ENCODE data around the gene OPA3. TPM values are rescaled to one million over a fixed set of nuclear protein-coding genes. Genes with fewer than 3 reads are reported as not detected.
"Not testable (repeated sequence)": the region's sequence is repeated elsewhere in the genome, so short reads cannot be mapped to it uniquely, and the experiment has no call there.

Gene OPA3
- total RNA-seq, 4 donors from 2014 or later, result 5.7 to 14.9 (median 11.6) TPM

DNA sequence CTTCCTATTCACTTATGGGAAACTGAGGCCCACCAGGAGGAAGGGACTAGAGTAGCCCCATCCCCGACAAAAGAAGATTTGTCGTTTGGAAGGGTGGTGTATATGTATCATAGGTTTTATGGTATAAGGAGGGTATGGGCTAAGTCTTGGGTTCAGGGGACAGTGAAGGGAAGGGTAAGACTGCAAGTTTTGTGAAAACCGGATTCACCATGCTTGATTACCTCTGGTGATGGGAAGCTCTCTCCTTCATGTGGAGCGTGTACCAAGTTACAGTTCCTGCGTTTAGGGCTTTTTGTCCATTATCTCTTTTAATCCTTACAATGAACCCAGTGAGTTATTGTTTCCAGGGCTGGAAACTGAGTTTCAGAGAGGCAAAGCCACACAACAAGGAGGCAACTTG lies 73.5 kb downstream of the OPA3 start:
- no peaks in the 10 kb centered on the region for H3K27me3 ChIP-seq
- no peak overlapping the region for H3K4me3 ChIP-seq
- H3K27ac ChIP-seq, result peak overlapping the region in 3 of 4 donors; percentile 40 to 87 (median 75)
- WGBS, 2 donors (ENCODE audit: low coverage in 1 of 2), result 80 to 82% methylated on average over 2 to 5 of the region's 5 CpGs
- H3K4me1 ChIP-seq, result peaks cover 5 to 75% (median 24%) of the 10 kb centered on the region in 3 donors
- TF ChIP-seq CTCF (IDR thresholded peaks at IDR 0.05), result no peak
- no peak for TF ChIP-seq POLR2AphosphoS5 (IDR thresholded peaks at IDR 0.05)
- H3K36me3 ChIP-seq, result peaks cover 0 to 9% of the 10 kb centered on the region in 2 donors
- no peak for ATAC-seq
- H3K9me3 ChIP-seq, result no peaks in the 10 kb centered on the region

- Histone ChIP-seq H3K4me1 (peaks cover 5 to 73% (median 22%) of the 10 kb centered on the region in 3 donors), H3K4me3 (peak overlapping the region in 1 of 2 donors; percentile 100), H3K27ac (peak overlapping the region; percentile 82 to 97 (median 92))
- H3K27me3 ChIP-seq, ATAC-seq, H3K9me3 ChIP-seq, H3K36me3 ChIP-seq: not testable (repeated sequence)
- WGBS, 2 donors (ENCODE audit: low coverage in 1 of 2), result 64 to 66% methylated on average over 5 to 8 of the region's 11 CpGs
These were observed 74.2 kb downstream of the OPA3 start for GRCh38 chr19:45510352-45510751.

DNA sequence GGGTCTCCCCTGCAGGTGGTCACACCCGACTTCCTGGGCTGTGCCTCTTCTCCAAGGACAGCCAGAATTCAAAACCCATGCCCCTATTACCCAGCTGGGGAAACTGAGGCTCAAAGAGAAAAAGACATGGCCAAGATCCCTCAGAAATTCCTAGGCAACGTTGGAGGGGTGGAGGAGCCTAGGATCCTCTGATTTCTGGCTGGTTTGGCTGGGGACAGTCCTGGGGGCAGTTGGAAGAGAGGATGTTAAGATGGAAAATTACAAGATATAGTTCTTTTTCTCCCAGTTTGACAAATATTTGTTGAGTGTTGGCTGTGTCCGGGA lies 74.9 kb downstream of the OPA3 start:
- Histone ChIP-seq H3K9me3 (no peaks in the 10 kb centered on the region), H3K27me3 (no peaks in the 10 kb centered on the region), H3K36me3 (no peaks in the 10 kb centered on the region), H3K4me3 (peak overlapping the region; percentile 97 to 100), H3K4me1 (peaks cover 5 to 66% (median 15%) of the 10 kb centered on the region in 3 donors), H3K27ac (peak overlapping the region; percentile 82 to 97 (median 92))
- no peak for TF ChIP-seq EP300 (IDR thresholded peaks at IDR 0.05)
- no peak for TF ChIP-seq CTCF (IDR thresholded peaks at IDR 0.05)
- no peak for TF ChIP-seq POLR2AphosphoS5 (IDR thresholded peaks at IDR 0.05)
- TF ChIP-seq POLR2A (IDR thresholded peaks at IDR 0.05), result no peak
- ATAC-seq, result no peak
- WGBS, 2 donors (ENCODE audit: low coverage in 1 of 2), result 0 to 7% methylated on average over 2 of the region's 3 CpGs

- Histone ChIP-seq H3K4me1 (peaks cover 5 to 60% (median 10%) of the 10 kb centered on the region in 3 donors), H3K27me3 (no peaks in the 10 kb centered on the region), H3K9me3 (no peaks in the 10 kb centered on the region), H3K27ac (peak overlapping the region; percentile 82 to 97 (median 92)), H3K4me3 (peak overlapping the region; percentile 97 to 100), H3K36me3 (no peaks in the 10 kb centered on the region)
- TF ChIP-seq EP300 (IDR thresholded peaks at IDR 0.05) (no peak), POLR2AphosphoS5 (IDR thresholded peaks at IDR 0.05) (peak; percentile 64), POLR2A (IDR thresholded peaks at IDR 0.05) (peak; percentile 15), CTCF (IDR thresholded peaks at IDR 0.05) (peak in 2 of 4 experiments; percentile 34 to 50)
- peak; percentile 73 for ATAC-seq
- 0% methylated on average over 9 to 13 of the region's 28 CpGs for WGBS, 2 donors (ENCODE audit: low coverage in 1 of 2)
These were observed 75.5 kb downstream of the OPA3 start for GRCh38 chr19:45508861-45509691.

DNA sequence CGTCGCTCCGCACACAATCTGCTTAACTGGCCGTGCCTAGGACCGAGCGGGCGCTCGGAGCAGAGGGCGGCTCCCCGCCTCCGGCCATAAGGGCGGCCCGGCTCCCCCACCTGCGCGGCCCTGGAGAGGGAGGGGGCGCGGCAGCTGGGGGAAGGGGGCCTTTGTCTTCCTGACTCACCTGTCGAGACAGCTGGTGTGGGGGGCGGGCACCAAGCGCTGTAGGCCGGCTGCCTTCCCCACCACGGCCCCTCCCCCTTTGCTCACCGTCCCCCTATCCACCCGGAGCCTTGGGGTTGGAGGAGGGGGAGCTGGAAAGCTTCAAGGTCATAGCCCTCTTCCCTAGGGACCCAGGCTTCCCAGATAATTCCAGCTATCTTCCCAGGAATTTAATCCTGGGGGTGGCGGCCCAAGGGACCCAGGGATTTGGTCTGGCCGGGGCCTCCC lies 76.2 kb downstream of the OPA3 start:
- peak overlapping the region; percentile 82 to 97 (median 92) for H3K27ac ChIP-seq
- peak overlapping the region; percentile 97 to 100 for H3K4me3 ChIP-seq
- H3K9me3 ChIP-seq, result no peaks in the 10 kb centered on the region
- no CpG with 5 or more reads among the region's 26 CpGs for WGBS, 2 donors (ENCODE audit: low coverage in 1 of 2)
- peaks cover 0 to 54% (median 3%) of the 10 kb centered on the region in 3 donors for H3K4me1 ChIP-seq
- no peaks in the 10 kb centered on the region for H3K27me3 ChIP-seq
- H3K36me3 ChIP-seq, result no peaks in the 10 kb centered on the region
- TF ChIP-seq POLR2A (IDR thresholded peaks at IDR 0.05) (no peak), CTCF (IDR thresholded peaks at IDR 0.05) (no peak), POLR2AphosphoS5 (IDR thresholded peaks at IDR 0.05) (no peak), EP300 (IDR thresholded peaks at IDR 0.05) (no peak)
- ATAC-seq, result no peak
